MCF 10A (cell line): ENCODE data around the gene TNIP3. TPM values are rescaled to one million over a fixed set of nuclear protein-coding genes. Genes with fewer than 3 reads are reported as not detected.

Experiments
- BruUV-seq: library from RNA; stranded (reverse); fragments of 400-500 nt; replicated peaks from 2 replicates; lab custom pipeline; 2021; lab: Mats Ljungman, UMichigan
- CTCF ChIA-PET: fragments of 300-600 bp; sonication (Branson Sonifier 250); formaldehyde crosslinking; extraction: SDS; loops from one replicate; lab custom pipeline; 2021; ENCODE audit warnings: antibody characterized with exemption, inconsistent platforms; lab: Yijun Ruan, JAX
- POLR2A ChIA-PET: fragments of 300-600, 350-650 bp; sonication (Branson Sonifier 250); formaldehyde crosslinking; extraction: SDS; loops from one replicate; lab custom pipeline; 2020; ENCODE audit warnings: antibody characterized with exemption, inconsistent platforms; lab: Yijun Ruan, JAX
- DNase-seq: peaks from one replicate; pipeline ENCODE4 v3.0.0-alpha.2; 2018; ENCODE audit not compliant: unreplicated experiment
- H3K27ac Mint-ChIP-seq: one replicate; pipeline ENCODE4 v1.8.0; 2022; ENCODE audit warnings: mild to moderate bottlenecking, low read depth, mixed read lengths; ENCODE audit not compliant: unreplicated experiment
- H3K27me3 Mint-ChIP-seq: one replicate; pipeline ENCODE4 v1.8.0; 2022; ENCODE audit warnings: mixed read lengths; ENCODE audit not compliant: insufficient read depth, unreplicated experiment
- H3K36me3 Mint-ChIP-seq: one replicate; pipeline ENCODE4 v1.8.0; 2022; ENCODE audit warnings: mild to moderate bottlenecking, moderate library complexity, mixed read lengths; ENCODE audit not compliant: insufficient read depth, unreplicated experiment
- H3K4me1 Mint-ChIP-seq: one replicate; pipeline ENCODE4 v1.8.0; 2022; ENCODE audit warnings: mixed read lengths; ENCODE audit not compliant: insufficient read depth, unreplicated experiment
- H3K4me3 Mint-ChIP-seq: one replicate; pipeline ENCODE4 v1.8.0; 2022; ENCODE audit warnings: mild to moderate bottlenecking, moderate library complexity, mixed read lengths; ENCODE audit not compliant: unreplicated experiment
- H3K9me3 Mint-ChIP-seq: one replicate; pipeline ENCODE4 v1.8.0; 2022; ENCODE audit warnings: mixed read lengths; ENCODE audit not compliant: unreplicated experiment
- CTCF ChIP-seq: fragments of 200-600 bp; IDR thresholded peaks from one replicate; pipeline ENCODE4 v1.8.0; 2022; ENCODE audit warnings: antibody characterized with exemption, mild to moderate bottlenecking; ENCODE audit not compliant: unreplicated experiment
- intact Hi-C: fragments of 100-400 bp; cut with micrococcal nuclease; formaldehyde crosslinking; loops from 2 replicates; pipeline ENCODE4 v1.14.1; 2022
- total RNA-seq: library from RNA; stranded (reverse); gene quantifications from 2 replicates; pipeline ENCODE4 v1.2.3, GENCODE V29; 2022

TNIP3 gene
- total RNA-seq, 1 experiment from 2014 or later = 2.1 TPM

GRCh38 chr4:121100093-121100775 is 63.9 kb downstream of the TNIP3 start:
- DNase-seq = no peak
- Mint-ChIP-seq H3K27me3 (no peaks in the 10 kb centered on the region), H3K4me1 (no peaks in the 10 kb centered on the region), H3K36me3 (no peaks in the 10 kb centered on the region), H3K27ac (no peak overlapping the region), H3K4me3 (no peak overlapping the region), H3K9me3 (peaks cover 7% of the 10 kb centered on the region)
- intact Hi-C loops = no loop called here
- no peak for TF ChIP-seq CTCF
- CTCF ChIA-PET = interaction anchor here (0.6 to 1.7 kb wide), 6 partner anchors 11 to 1032 kb away, joined by 3 to 7 read pairs (median 4); no protein-coding TSS in a partner anchor
- BruUV-seq = no TSS peak
- POLR2A ChIA-PET = no interaction called here

GRCh38 chr4:121098266-121098665 is 65.9 kb downstream of the TNIP3 start:
- no peaks in the 10 kb centered on the region for H3K4me1 Mint-ChIP-seq
- TF ChIP-seq CTCF = no peak
- intact Hi-C loops = loop anchor here (5.0 kb wide), 1 partner anchor 209 kb away; no protein-coding TSS in a partner anchor
- no peaks in the 10 kb centered on the region for H3K36me3 Mint-ChIP-seq
- ChIA-PET POLR2A (no interaction called here), CTCF (interaction anchor here (1.0 kb wide), 1 partner anchor 945 kb away, joined by 3 read pairs; no protein-coding TSS in a partner anchor)
- no peak overlapping the region for H3K4me3 Mint-ChIP-seq
- no peak for DNase-seq
- no peaks in the 10 kb centered on the region for H3K27me3 Mint-ChIP-seq
- BruUV-seq = no TSS peak
- no peak overlapping the region for H3K27ac Mint-ChIP-seq
- H3K9me3 Mint-ChIP-seq = peaks cover 7% of the 10 kb centered on the region

GRCh38 chr4:121096629-121097028 is 67.5 kb downstream of the TNIP3 start:
- Mint-ChIP-seq H3K27me3 (no peaks in the 10 kb centered on the region), H3K27ac (no peak overlapping the region), H3K9me3 (peaks cover 5% of the 10 kb centered on the region), H3K36me3 (no peaks in the 10 kb centered on the region), H3K4me1 (no peaks in the 10 kb centered on the region), H3K4me3 (no peak overlapping the region)
- TF ChIP-seq CTCF = peak; percentile 34
- peak; percentile 36 for DNase-seq
- no TSS peak for BruUV-seq
- intact Hi-C loops = loop anchor here (1.0 to 5.0 kb wide), 4 partner anchors 211 to 1025 kb away; no protein-coding TSS in a partner anchor
- ChIA-PET CTCF (interaction anchor here (0.6 to 0.9 kb wide), 8 partner anchors 40 to 1026 kb away, joined by 3 to 5 read pairs (median 4); no protein-coding TSS in a partner anchor), POLR2A (no interaction called here)

- CTCF ChIA-PET = interaction anchor here (1.5 to 1.6 kb wide), 2 partner anchors 49 to 378 kb away, joined by 6 to 11 read pairs; no protein-coding TSS in a partner anchor
Measured at GRCh38 chr4:121096191-121096590, 67.9 kb downstream of the TNIP3 start.

More at GRCh38 chr4:121096191-121096590, 67.9 kb downstream of the TNIP3 start:
- Mint-ChIP-seq H3K9me3 (peaks cover under 1% of the 10 kb centered on the region), H3K27me3 (no peaks in the 10 kb centered on the region), H3K27ac (no peak overlapping the region), H3K4me1 (no peaks in the 10 kb centered on the region), H3K4me3 (no peak overlapping the region), H3K36me3 (no peaks in the 10 kb centered on the region)
- POLR2A ChIA-PET = interaction anchor here (1.0 kb wide), 1 partner anchor 173 kb away, joined by 3 read pairs; the partner anchor contains the start of gene PRDM5
- intact Hi-C loops = loop anchor here (1.0 to 5.0 kb wide), 4 partner anchors 211 to 1025 kb away; no protein-coding TSS in a partner anchor
- TF ChIP-seq CTCF = no peak
- BruUV-seq = no TSS peak
- no peak for DNase-seq
